Activated CD8-positive, alpha-beta memory T cell treated with anti-CD3 and anti-CD28 coated beads for 24 hours (primary cell): ENCODE data around the gene WASHC1.
"Not testable (repeated sequence)": the region's sequence is repeated elsewhere in the genome, so short reads cannot be mapped to it uniquely, and the experiment has no call there.

Source experiments
- DNase-seq: peaks from one replicate; pipeline ENCODE4 v3.0.0-alpha.2; 2020

WASHC1 gene

GRCh38 chr9:11206-11605 lies 18.1 kb downstream of the WASHC1 start:
- peak; percentile 78 for DNase-seq

GRCh38 chr9:10653-11053 lies 18.6 kb downstream of the WASHC1 start:
- DNase-seq: not testable (repeated sequence)

- not testable (repeated sequence) for DNase-seq
Measured at GRCh38 chr9:10207-10606, 19.0 kb downstream of the WASHC1 start.
